Globus pallidus (tissue), 1 donor: ENCODE measurements around the gene OBP2B.
A peak's percentile ranks its signal among the peaks of the same experiment; 100 is the strongest.

Experiments
- DNase-seq: peaks from one replicate; pipeline ENCODE4 v3.0.0-alpha.2; 2015; ENCODE audit warnings: low spot score

Gene OBP2B

GRCh38 chr9:133167096-133167730, 41.8 kb downstream of the OBP2B start:
- no peak for DNase-seq

GRCh38 chr9:133166392-133166791, 42.7 kb downstream of the OBP2B start:
- DNase-seq, result no peak

GRCh38 chr9:133165452-133165730, 43.7 kb downstream of the OBP2B start:
- DNase-seq, result no peak

DNA sequence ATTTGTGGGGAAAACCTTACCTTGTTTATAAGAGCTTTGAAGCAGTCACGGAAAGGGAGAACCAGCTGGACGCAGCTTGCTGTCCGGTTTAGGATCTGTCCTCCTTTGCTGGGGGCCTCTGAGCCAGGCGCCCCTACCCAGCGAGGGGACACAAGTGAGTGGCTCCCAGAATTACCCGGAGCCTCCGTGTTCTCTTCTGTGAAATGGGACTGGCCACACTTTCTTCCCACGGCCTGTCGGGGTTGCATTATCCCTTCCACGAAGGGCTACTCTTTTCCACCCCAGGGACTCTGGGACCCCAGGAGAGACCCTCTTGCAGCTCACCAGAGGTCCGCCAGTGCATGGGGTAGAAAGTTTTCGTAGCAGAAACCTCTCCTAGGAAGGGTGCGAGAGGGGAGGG, 44.9 kb downstream of the OBP2B start:
- DNase-seq, result no peak

DNA sequence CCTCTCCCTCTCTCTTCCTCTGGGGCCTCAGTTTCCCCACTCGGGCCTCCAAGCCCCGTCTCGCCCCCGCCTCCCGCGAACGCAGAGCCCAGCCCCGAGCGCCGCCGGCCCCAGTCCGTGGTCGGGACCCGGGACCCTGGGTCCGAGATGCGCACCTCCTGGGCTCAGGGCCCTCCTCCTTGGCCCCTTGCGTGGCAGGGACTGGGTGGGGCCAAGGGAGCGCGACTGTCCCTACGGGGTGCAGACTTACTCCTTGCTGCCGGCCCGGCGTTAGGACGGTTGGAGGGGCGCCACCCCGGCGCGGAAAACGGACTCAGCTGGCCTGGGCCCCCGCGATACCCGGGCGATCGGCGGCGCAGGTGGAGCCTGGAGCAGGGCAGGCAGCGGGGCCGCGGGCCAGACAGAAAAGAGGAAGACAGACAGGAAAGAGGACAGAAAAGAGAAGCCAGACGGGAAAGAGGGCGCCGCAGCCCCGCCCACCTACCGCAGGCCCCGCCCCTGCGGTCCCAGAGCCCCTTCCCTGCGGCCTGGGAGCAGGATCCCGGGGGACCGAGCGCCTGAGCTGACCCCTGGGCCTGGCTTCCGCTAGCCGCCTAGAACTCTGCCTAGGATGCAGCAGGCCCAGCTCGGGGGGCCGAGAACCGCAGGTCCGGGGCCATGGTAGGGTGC, 45.4 kb downstream of the OBP2B start, which contains the start of gene GBGT1:
TSS of gene GBGT1 (minus strand) at position 411 of the 669 bp plus-strand sequence. CDS start 1,502 bp downstream, outside the sequence.
- DNase-seq, result peak; percentile 48

GRCh38 chr9:133162861-133163503, 46.1 kb downstream of the OBP2B start:
- DNase-seq, result no peak

DNA sequence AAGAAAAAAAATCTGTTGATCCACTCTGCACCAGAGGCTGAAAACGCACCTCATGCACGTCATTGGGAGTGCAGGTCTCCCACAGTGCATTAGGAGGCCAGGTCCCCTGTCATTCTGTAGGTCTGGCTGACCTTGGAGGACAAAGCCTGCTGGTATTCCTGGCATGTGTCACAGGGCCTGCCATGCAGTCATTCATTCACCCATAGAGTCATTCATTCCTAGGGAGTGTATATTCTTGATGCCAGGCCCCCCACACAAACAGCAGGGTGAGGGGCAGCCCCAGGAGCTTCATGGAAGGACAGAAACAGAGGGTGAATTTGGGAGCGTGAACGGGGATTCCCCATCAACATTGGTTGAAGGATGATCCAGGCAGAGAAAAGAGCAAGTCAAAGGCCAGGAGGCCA, 47.5 kb downstream of the OBP2B start:
- DNase-seq, result no peak

- DNase-seq, result peak; percentile 55
Observed at GRCh38 chr9:133160742-133161546, 48.1 kb downstream of the OBP2B start.

- no peak for DNase-seq
Observed at GRCh38 chr9:133158695-133159094, 50.4 kb downstream of the OBP2B start.
